Spleen (tissue), 11 donors: ENCODE measurements around the gene GABRG3. TPM values are rescaled to one million over a fixed set of nuclear protein-coding genes. Genes with fewer than 3 reads are reported as not detected.

Experiments used
- DNase-seq: peaks from one replicate; pipeline ENCODE4 v3.0.0-alpha.2; 2020
- H3K27ac ChIP-seq, 8 donors: fragments of 200-600 bp; sonication (generic) in 7 of 8; 1 replicate in 4 of 8; 2 replicates in 4 of 8; pipeline versions ENCODE4 v1.5.0 to v1.8.0; 2016 to 2021; ENCODE audit warnings: inconsistent platforms in 4 of 8, mild to moderate bottlenecking in 4 of 8, moderate library complexity in 1 of 8
- H3K27me3 ChIP-seq, 7 donors: fragments of 200-600 bp; sonication (generic) in 6 of 7; replicated peaks in 1 of 7; 1 replicate in 4 of 7; 2 replicates in 3 of 7; pipeline versions ENCODE4 v1.5.0 to v1.8.0; 2016 to 2021; ENCODE audit warnings: inconsistent platforms in 3 of 7, mild to moderate bottlenecking in 1 of 7
- H3K36me3 ChIP-seq, 6 donors: fragments of 200-600 bp; sonication (generic) in 5 of 6; 1 replicate in 4 of 6; 2 replicates in 2 of 6; pipeline versions ENCODE4 v1.5.0 to v1.8.0; 2016 to 2021; ENCODE audit warnings: inconsistent platforms in 2 of 6
- H3K4me1 ChIP-seq, 6 donors: fragments of 200-600 bp; sonication (generic) in 5 of 6; 1 replicate in 3 of 6; 2 replicates in 3 of 6; pipeline versions ENCODE4 v1.5.0 to v1.8.0; 2016 to 2021; ENCODE audit warnings: inconsistent platforms in 3 of 6
- H3K4me3 ChIP-seq, 8 donors: fragments of 200-600 bp; sonication (generic) in 7 of 8; 1 replicate in 4 of 8; 2 replicates in 4 of 8; pipeline versions ENCODE4 v1.5.0 to v1.8.0; 2016 to 2021; ENCODE audit warnings: inconsistent platforms in 4 of 8, mild to moderate bottlenecking in 4 of 8, moderate library complexity in 2 of 8
- H3K9me3 ChIP-seq, 8 donors: fragments of 200-600 bp; sonication (generic) in 7 of 8; 1 replicate in 4 of 8; 2 replicates in 4 of 8; pipeline versions ENCODE4 v1.5.0 to v1.8.0; 2016 to 2021; ENCODE audit warnings: inconsistent platforms in 4 of 8
- POLR2A ChIP-seq, 3 donors: fragments of 450-650 bp; IDR thresholded peaks; one replicate each; pipeline ENCODE4 v1.5.1; 2017; ENCODE audit warnings: antibody characterized with exemption in 3 of 3, mild to moderate bottlenecking in 1 of 3
- POLR2AphosphoS5 ChIP-seq, 3 donors: sonication (generic); formaldehyde crosslinking; IDR thresholded peaks; one replicate each; pipeline ENCODE4 v1.5.1; 2017; ENCODE audit warnings: antibody characterized with exemption in 3 of 3
- WGBS, 5 donors: extraction: QIAGEN DNeasy Blood & Tissue Kit in 3 of 5; methylation state at CpG; one replicate each; pipeline versions ENCODE4 v1.1.5 to v1.1.7; 2013 to 2018; 5-methylcytosine and 5-hydroxymethylcytosine counted together
- intact Hi-C: fragments of 100-400 bp; cut with DNase I; formaldehyde crosslinking; loops from one replicate; pipeline ENCODE4 v1.15.0; 2023; ENCODE audit warnings: low total_unique reads
- polyA plus RNA-seq, 3 donors: library from polyadenylated mRNA; stranded (reverse); fragments of 200-250 nt; gene quantifications; one replicate each; pipeline ENCODE4 v1.2.1, GENCODE V29; 2013
- total RNA-seq, 7 donors: library from RNA; depleted of rRNA in 3 of 7; stranded (reverse); fragments of >200 nt in 3 of 7; fragmentation: NEBNext Ultra II Directional in 4 of 7; extraction: Animal tissue kit (Norgen Biotek cat#: 25700) in 4 of 7; gene quantifications; one replicate each; pipeline versions ENCODE4 v1.1.0 to v1.2.1, GENCODE V29; 2016 to 2021
- TF ChIP-seq, protein P1 (sequence below), 11 experiments: fragments of 200-600 bp in 7 of 11; fragments of 450-650 bp in 4 of 11; sonication (generic) in 4 of 11; IDR thresholded peaks in 8 of 11; conservative IDR thresholded peaks in 3 of 11; 1 replicate in 7 of 11; 2 replicates in 4 of 11; pipeline versions ENCODE4 v1.4.0 to v1.8.0; 2016 to 2021; ENCODE audit warnings: antibody characterized with exemption in 11 of 11, inconsistent platforms in 4 of 11, mild to moderate bottlenecking in 1 of 11
- donor health status: healthy with polysubstance abuse.
- donor health status: DM: no; HTN: no; CAD: no; lungs with moderate emphysema.
- donor health status: DM: no; HTN: no; CAD: no.
- donor health status: Bipolar disorder and iron deficiency.
- donor health status: healthy.
- donor health status: DM: no; HTN: no; CAD: no.
- donor health status: DM: yes; HTN: yes; CAD: no.

The GABRG3 gene
- total and polyA plus RNA-seq, 10 donors: 0.14 to 19.6 (median 1.6) TPM

DNA sequence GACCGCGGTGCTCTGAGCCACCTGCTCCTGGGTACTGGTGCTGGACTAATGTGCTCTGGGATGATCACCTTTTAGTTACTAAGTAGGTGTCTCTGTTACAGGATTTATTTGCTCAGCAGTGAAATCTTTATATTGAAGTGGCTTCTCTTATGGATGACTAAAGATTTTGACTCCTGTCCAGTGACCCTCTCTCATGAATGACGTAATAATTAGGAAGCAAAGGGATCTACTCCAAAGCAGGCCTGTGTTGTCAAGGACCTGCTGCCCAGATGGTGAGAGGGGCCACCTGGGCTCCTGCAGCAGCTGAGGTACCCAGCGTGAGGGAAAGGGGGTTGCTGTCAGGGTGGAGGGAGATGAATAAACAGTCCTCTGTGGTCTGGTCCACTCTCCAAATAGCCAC, 263.6 kb downstream of the GABRG3 start:
- TF ChIP-seq POLR2AphosphoS5 (IDR thresholded peaks at IDR 0.05) (no peak), POLR2A (IDR thresholded peaks at IDR 0.05) (no peak)
- TF ChIP-seq, protein P1, sequence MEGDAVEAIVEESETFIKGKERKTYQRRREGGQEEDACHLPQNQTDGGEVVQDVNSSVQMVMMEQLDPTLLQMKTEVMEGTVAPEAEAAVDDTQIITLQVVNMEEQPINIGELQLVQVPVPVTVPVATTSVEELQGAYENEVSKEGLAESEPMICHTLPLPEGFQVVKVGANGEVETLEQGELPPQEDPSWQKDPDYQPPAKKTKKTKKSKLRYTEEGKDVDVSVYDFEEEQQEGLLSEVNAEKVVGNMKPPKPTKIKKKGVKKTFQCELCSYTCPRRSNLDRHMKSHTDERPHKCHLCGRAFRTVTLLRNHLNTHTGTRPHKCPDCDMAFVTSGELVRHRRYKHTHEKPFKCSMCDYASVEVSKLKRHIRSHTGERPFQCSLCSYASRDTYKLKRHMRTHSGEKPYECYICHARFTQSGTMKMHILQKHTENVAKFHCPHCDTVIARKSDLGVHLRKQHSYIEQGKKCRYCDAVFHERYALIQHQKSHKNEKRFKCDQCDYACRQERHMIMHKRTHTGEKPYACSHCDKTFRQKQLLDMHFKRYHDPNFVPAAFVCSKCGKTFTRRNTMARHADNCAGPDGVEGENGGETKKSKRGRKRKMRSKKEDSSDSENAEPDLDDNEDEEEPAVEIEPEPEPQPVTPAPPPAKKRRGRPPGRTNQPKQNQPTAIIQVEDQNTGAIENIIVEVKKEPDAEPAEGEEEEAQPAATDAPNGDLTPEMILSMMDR (IDR thresholded peaks at IDR 0.05 in 8 of 11, conservative IDR thresholded peaks at IDR 0.05 in 3 of 11): no peak
- Histone ChIP-seq H3K4me1 (peaks cover 0 to 14% (median 5%) of the 10 kb centered on the region in 6 donors), H3K9me3 (no peaks in the 10 kb centered on the region), H3K36me3 (no peaks in the 10 kb centered on the region), H3K27ac (no peak overlapping the region), H3K27me3 (no peaks in the 10 kb centered on the region), H3K4me3 (no peak overlapping the region)
- intact Hi-C loops: no loop called here
- DNase-seq: no peak
- WGBS, 5 donors: 87 to 97% (median 89%) methylated on average over 4 of the region's 4 CpGs

DNA sequence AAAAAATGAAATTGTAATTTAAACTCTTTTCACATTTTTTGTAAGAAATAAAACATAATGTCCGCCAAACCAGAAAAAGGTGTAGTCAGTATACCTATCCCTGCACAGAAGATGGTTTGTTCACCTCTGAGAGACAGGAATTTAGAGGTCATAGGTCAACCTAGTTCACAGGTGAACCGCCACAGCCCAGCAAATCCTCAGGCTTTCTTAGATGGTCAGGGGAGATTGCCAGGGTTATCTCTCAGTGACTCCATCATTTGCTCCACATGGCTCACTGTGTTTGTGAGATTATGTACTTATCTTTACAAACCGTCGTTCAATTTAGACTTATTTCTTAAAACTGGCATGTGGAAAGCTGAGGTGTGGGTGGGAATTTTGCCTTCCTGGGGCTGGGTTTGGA, 264.2 kb downstream of the GABRG3 start:
- intact Hi-C loops: no loop called here
- H3K27ac ChIP-seq: no peak overlapping the region
- H3K4me3 ChIP-seq: no peak overlapping the region
- no peak for DNase-seq
- peaks cover 0 to 14% (median 5%) of the 10 kb centered on the region in 6 donors for H3K4me1 ChIP-seq
- H3K9me3 ChIP-seq: no peaks in the 10 kb centered on the region
- 66 to 86% (median 71%) methylated on average over 4 of the region's 4 CpGs for WGBS, 5 donors
- H3K27me3 ChIP-seq: no peaks in the 10 kb centered on the region
- no peaks in the 10 kb centered on the region for H3K36me3 ChIP-seq
- TF ChIP-seq, protein P1 (IDR thresholded peaks at IDR 0.05 in 8 of 11, conservative IDR thresholded peaks at IDR 0.05 in 3 of 11): no peak
- no peak for TF ChIP-seq POLR2A (IDR thresholded peaks at IDR 0.05)
- TF ChIP-seq POLR2AphosphoS5 (IDR thresholded peaks at IDR 0.05): no peak

DNA sequence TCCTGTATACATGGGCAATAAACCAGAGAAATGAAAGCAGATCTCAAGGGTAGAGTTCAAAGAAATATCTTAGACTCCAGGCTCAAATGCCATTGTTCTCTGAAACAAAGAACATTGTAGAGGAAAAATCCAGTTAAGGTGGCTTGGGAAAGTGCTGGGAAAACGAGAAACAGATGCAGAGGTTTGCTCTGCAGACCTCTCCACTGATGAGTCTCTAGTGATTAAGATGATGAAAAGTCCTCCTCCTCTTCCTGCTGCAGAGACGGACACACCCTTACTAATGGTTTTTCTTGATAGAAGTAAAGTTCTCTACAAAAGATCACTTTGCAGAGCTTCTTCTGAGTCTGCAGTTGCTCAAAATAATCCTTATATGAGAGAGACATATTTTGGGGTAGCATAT, 264.7 kb downstream of the GABRG3 start:
- TF ChIP-seq POLR2AphosphoS5 (IDR thresholded peaks at IDR 0.05) (no peak), POLR2A (IDR thresholded peaks at IDR 0.05) (no peak)
- TF ChIP-seq, protein P1 (IDR thresholded peaks at IDR 0.05 in 8 of 11, conservative IDR thresholded peaks at IDR 0.05 in 3 of 11): no peak
- intact Hi-C loops: no loop called here
- Histone ChIP-seq H3K27ac (no peak overlapping the region), H3K27me3 (no peaks in the 10 kb centered on the region), H3K4me3 (no peak overlapping the region), H3K4me1 (peaks cover 0 to 14% (median 5%) of the 10 kb centered on the region in 6 donors), H3K9me3 (no peaks in the 10 kb centered on the region), H3K36me3 (no peaks in the 10 kb centered on the region)
- DNase-seq: no peak
- 25 to 48% (median 34%) methylated on average over 2 of the region's 2 CpGs for WGBS, 5 donors

DNA sequence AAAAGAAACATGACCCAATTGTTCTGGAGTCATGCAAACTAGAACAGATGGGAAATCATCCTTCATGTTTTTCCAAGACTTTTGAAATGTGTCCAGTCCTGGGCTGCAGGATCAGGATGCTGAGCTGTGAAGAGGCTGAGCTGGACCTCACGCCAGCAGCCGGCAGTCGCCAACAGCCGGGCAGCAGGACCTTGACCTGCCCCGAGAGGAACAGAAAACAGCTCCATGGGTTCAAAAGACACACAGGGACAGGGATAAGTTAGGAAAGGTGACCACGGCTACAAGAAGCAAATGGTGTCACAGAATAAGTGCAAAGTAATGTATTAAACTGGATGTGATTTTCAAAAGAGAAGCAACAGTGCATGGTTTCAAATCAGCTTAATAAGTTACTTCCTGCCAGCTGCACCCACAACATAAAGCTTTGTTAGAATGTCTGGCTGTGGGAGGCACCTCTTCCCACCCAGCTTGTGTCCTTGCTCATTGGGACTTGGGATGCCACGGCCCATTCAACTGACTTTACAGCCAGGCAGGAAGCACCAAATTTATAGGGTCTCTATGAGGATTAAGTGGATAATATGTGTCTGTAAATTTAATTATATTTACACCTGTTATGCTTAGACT, 266.4 kb downstream of the GABRG3 start:
- peak overlapping the region in 5 of 8 donors; percentile 5 to 73 (median 39) for H3K27ac ChIP-seq
- peaks cover 0 to 14% (median 5%) of the 10 kb centered on the region in 6 donors for H3K4me1 ChIP-seq
- DNase-seq: no peak
- no peaks in the 10 kb centered on the region for H3K9me3 ChIP-seq
- WGBS, 5 donors: 40 to 74% (median 55%) methylated on average over 7 of the region's 7 CpGs
- H3K4me3 ChIP-seq: no peak overlapping the region
- H3K36me3 ChIP-seq: no peaks in the 10 kb centered on the region
- TF ChIP-seq POLR2AphosphoS5 (IDR thresholded peaks at IDR 0.05): peak in 2 of 3 donors; percentile 12 to 58
- TF ChIP-seq, protein P1 (IDR thresholded peaks at IDR 0.05 in 8 of 11, conservative IDR thresholded peaks at IDR 0.05 in 3 of 11): no peak
- intact Hi-C loops: no loop called here
- H3K27me3 ChIP-seq: no peaks in the 10 kb centered on the region
